ENCODE data around the gene SMIM41.

Gene SMIM41

GRCh38 chr12:52063082-52063924 lies 16.2 kb upstream of the SMIM41 start:
- DNase-seq (ENCODE audit: low read depth in 2 of 2), result no peak

GRCh38 chr12:52063981-52064649 lies 15.4 kb upstream of the SMIM41 start:
- no peak for DNase-seq (ENCODE audit: low read depth in 2 of 2)

- DNase-seq (ENCODE audit: low read depth in 2 of 2), result no peak
These were observed 13.0 kb upstream of the SMIM41 start for GRCh38 chr12:52066346-52067080.

GRCh38 chr12:52067081-52067374 lies 12.5 kb upstream of the SMIM41 start:
- no peak for DNase-seq (ENCODE audit: low read depth in 2 of 2)

GRCh38 chr12:52069327-52070184 lies 9.9 kb upstream of the SMIM41 start, which contains the start of gene ATG101:
Gene ATG101 (plus strand): TSS chr12:52069978. CDS start chr12:52073651, 3,673 bp downstream.
- DNase-seq (ENCODE audit: low read depth in 2 of 2), result peak; percentile 75 to 79

GRCh38 chr12:52070185-52070925 lies 9.1 kb upstream of the SMIM41 start:
- DNase-seq (ENCODE audit: low read depth in 2 of 2), result no peak

- DNase-seq (ENCODE audit: low read depth in 2 of 2), result no peak
These were observed 5.7 kb upstream of the SMIM41 start for GRCh38 chr12:52073531-52074381.

GRCh38 chr12:52074971-52075724 lies 4.4 kb upstream of the SMIM41 start:
- no peak for DNase-seq (ENCODE audit: low read depth in 2 of 2)

GRCh38 chr12:52076811-52077210 lies 2.7 kb upstream of the SMIM41 start:
- no peak for DNase-seq (ENCODE audit: low read depth in 2 of 2)

- DNase-seq (ENCODE audit: low read depth in 2 of 2), result no peak
These were observed 1.2 kb upstream of the SMIM41 start for GRCh38 chr12:52078276-52078675.

GRCh38 chr12:52080403-52081251 lies 1.1 kb downstream of the SMIM41 start:
- no peak for DNase-seq (ENCODE audit: low read depth in 2 of 2)

GRCh38 chr12:52081263-52081733 lies 1.8 kb downstream of the SMIM41 start:
- DNase-seq (ENCODE audit: low read depth in 2 of 2), result no peak

GRCh38 chr12:52082026-52082668 lies 2.6 kb downstream of the SMIM41 start:
- DNase-seq (ENCODE audit: low read depth in 2 of 2), result no peak

- no peak for DNase-seq (ENCODE audit: low read depth in 2 of 2)
These were observed 3.1 kb downstream of the SMIM41 start for GRCh38 chr12:52082669-52082987.

GRCh38 chr12:52082988-52083637 lies 3.6 kb downstream of the SMIM41 start:
- DNase-seq (ENCODE audit: low read depth in 2 of 2), result peak; percentile 63 to 66

- no peak for DNase-seq (ENCODE audit: low read depth in 2 of 2)
These were observed 4.1 kb downstream of the SMIM41 start for GRCh38 chr12:52083638-52083996.

GRCh38 chr12:52084491-52085231 lies 5.2 kb downstream of the SMIM41 start:
- no peak for DNase-seq (ENCODE audit: low read depth in 2 of 2)
